ENCODE data around the gene FBXO9.

DNA sequence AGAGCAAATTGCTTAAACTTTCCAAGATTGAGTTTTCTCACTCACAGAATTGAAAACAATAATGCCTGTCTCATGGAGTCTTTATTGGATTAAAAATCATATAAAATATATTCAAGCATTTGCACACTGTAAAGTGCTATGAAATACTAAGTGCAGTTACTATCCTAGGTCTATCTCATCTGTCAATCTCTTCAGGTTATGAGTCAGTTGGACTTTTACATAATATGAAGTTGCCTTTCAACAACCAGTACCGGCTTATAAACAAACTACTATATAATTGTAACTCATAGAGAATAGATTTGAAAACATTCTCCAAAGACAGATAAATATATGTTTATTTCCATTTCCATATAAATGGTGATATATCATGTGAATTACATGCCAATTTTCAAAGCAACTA, 49.7 kb upstream of the FBXO9 start:
- TF ChIP-seq, protein P1, sequence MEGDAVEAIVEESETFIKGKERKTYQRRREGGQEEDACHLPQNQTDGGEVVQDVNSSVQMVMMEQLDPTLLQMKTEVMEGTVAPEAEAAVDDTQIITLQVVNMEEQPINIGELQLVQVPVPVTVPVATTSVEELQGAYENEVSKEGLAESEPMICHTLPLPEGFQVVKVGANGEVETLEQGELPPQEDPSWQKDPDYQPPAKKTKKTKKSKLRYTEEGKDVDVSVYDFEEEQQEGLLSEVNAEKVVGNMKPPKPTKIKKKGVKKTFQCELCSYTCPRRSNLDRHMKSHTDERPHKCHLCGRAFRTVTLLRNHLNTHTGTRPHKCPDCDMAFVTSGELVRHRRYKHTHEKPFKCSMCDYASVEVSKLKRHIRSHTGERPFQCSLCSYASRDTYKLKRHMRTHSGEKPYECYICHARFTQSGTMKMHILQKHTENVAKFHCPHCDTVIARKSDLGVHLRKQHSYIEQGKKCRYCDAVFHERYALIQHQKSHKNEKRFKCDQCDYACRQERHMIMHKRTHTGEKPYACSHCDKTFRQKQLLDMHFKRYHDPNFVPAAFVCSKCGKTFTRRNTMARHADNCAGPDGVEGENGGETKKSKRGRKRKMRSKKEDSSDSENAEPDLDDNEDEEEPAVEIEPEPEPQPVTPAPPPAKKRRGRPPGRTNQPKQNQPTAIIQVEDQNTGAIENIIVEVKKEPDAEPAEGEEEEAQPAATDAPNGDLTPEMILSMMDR (IDR thresholded peaks at IDR 0.05): no peak
- no peak for TF ChIP-seq POLR2A (IDR thresholded peaks at IDR 0.05; ENCODE audit: low read depth)
